HepG2 (cell line): ENCODE measurements around the gene TCF25. TPM values are rescaled to one million over a fixed set of nuclear protein-coding genes. Genes with fewer than 3 reads are reported as not detected.

Experiments used
- AFF4 ChIP-seq: sonication (generic); formaldehyde crosslinking; IDR thresholded peaks from 2 replicates; pipeline ENCODE4 v1.4.0; 2020; ENCODE audit warnings: missing genetic modification reagents
- ATF6 ChIP-seq: sonication (generic); formaldehyde crosslinking; conservative IDR thresholded peaks from 2 replicates; pipeline ENCODE4 v1.4.0; 2020; ENCODE audit warnings: missing genetic modification reagents
- FOXP1 ChIP-seq, 2 experiments: fragments of 450-650 bp in 1 of 2; IDR thresholded peaks; 2 replicates each; pipeline ENCODE4 v1.6.1; 2017 to 2018; ENCODE audit warnings: antibody characterized with exemption in 1 of 2
- FUBP1 ChIP-seq: sonication (generic); formaldehyde crosslinking; IDR thresholded peaks from 2 replicates; pipeline ENCODE4 v1.5.1; 2020; ENCODE audit warnings: missing genetic modification reagents, mild to moderate bottlenecking, borderline replicate concordance
- HES4 ChIP-seq: sonication (generic); formaldehyde crosslinking; IDR thresholded peaks from 2 replicates; pipeline ENCODE4 v1.9.0; 2021; ENCODE audit warnings: mild to moderate bottlenecking, missing genetic modification reagents, borderline replicate concordance
- JDP2 ChIP-seq: sonication (generic); formaldehyde crosslinking; IDR thresholded peaks from 2 replicates; pipeline ENCODE4 v1.8.1; 2022; ENCODE audit warnings: missing genetic modification reagents, borderline replicate concordance
- KLF11 ChIP-seq: IDR thresholded peaks from 2 replicates; pipeline ENCODE4 v1.6.1; 2016; ENCODE audit warnings: missing compliant biosample characterization
- MAZ ChIP-seq, 2 experiments: sonication (generic) in 1 of 2; formaldehyde crosslinking in 1 of 2; IDR thresholded peaks; 2 replicates each; pipeline versions ENCODE4 v1.5.0 to v1.6.1; 2012 to 2020; ENCODE audit warnings: low read depth in 2 of 2, mild to moderate bottlenecking in 2 of 2, borderline replicate concordance in 1 of 2, improper control_type of control experiment in 1 of 2, low read length in 1 of 2, missing genetic modification reagents in 1 of 2, moderate library complexity in 1 of 2
- MYPOP ChIP-seq: sonication (generic); formaldehyde crosslinking; IDR thresholded peaks from 2 replicates; pipeline ENCODE4 v1.8.1; 2023; ENCODE audit warnings: mild to moderate bottlenecking, moderate library complexity, missing genetic modification reagents
- NR1H2 ChIP-seq: sonication (generic); formaldehyde crosslinking; IDR thresholded peaks from 2 replicates; pipeline ENCODE4 v1.8.1; 2022; ENCODE audit warnings: low read depth, missing genetic modification reagents, borderline replicate concordance
- PLRG1 ChIP-seq: fragments of 450-650 bp; conservative IDR thresholded peaks from 2 replicates; pipeline ENCODE4 v1.6.1; 2016
- PTBP1 ChIP-seq: fragments of 200-400 bp; formaldehyde crosslinking; IDR thresholded peaks from 2 replicates; pipeline ENCODE4 v1.6.1; 2018; ENCODE audit warnings: low read length, low read depth; ENCODE audit not compliant: poor library complexity, severe bottlenecking
- RXRB ChIP-seq: IDR thresholded peaks from 2 replicates; pipeline ENCODE4 v1.6.1; 2016; ENCODE audit warnings: borderline replicate concordance, missing genetic modification reagents, missing compliant biosample characterization
- ZKSCAN8 ChIP-seq: IDR thresholded peaks from 2 replicates; pipeline ENCODE4 v1.6.1; 2016; ENCODE audit warnings: borderline replicate concordance, missing genetic modification reagents, missing compliant biosample characterization
- ZMAT3 ChIP-seq: sonication (generic); formaldehyde crosslinking; conservative IDR thresholded peaks from 2 replicates; pipeline ENCODE4 v1.7.0; 2021; ENCODE audit warnings: missing genetic modification reagents
- ZMAT5 ChIP-seq: sonication (generic); formaldehyde crosslinking; IDR thresholded peaks from 2 replicates; pipeline ENCODE4 v1.5.0; 2020; ENCODE audit warnings: mild to moderate bottlenecking, low read depth, missing genetic modification reagents, borderline replicate concordance
- ZNF577 ChIP-seq: sonication (generic); formaldehyde crosslinking; IDR thresholded peaks from 2 replicates; pipeline ENCODE4 v1.4.0; 2020; ENCODE audit warnings: mild to moderate bottlenecking, low read depth, missing genetic modification reagents, borderline replicate concordance
- ZNF713 ChIP-seq: sonication (generic); formaldehyde crosslinking; IDR thresholded peaks from 2 replicates; pipeline ENCODE4 v1.4.0; 2020; ENCODE audit warnings: mild to moderate bottlenecking, missing genetic modification reagents
- polyA plus RNA-seq, 8 experiments: library from polyadenylated mRNA; depleted of rRNA in 3 of 8; stranded (reverse) in 7 of 8; unstranded in 1 of 8; fragments of >200 nt; fragmentation: Illumina TruSeq in 4 of 8; extraction: Trizol in 4 of 8; gene quantifications; 2 replicates each; pipeline versions ENCODE4 v1.2.1 to v1.2.3, GENCODE V29; 2011 to 2016; ENCODE audit warnings: low read depth in 4 of 8, missing spikeins in 1 of 8, mixed read lengths in 1 of 8; ENCODE audit not compliant: insufficient read depth in 1 of 8
- total RNA-seq, 5 experiments: library from RNA; depleted of rRNA; stranded (reverse); fragments of >200 nt; fragmentation: Illumina TruSeq; extraction: Trizol; gene quantifications; 2 replicates each; pipeline ENCODE4 v1.2.3, GENCODE V29; 2016; ENCODE audit warnings: low read depth in 1 of 5

TCF25 gene
- total and polyA plus RNA-seq, 2 of the 13 experiments (the other 11 are each of a cell fraction or from before 2014, with no cell fraction given), result 138 to 206 TPM

GRCh38 chr16:89918453-89919347 is 45.3 kb downstream of the TCF25 start, which contains the start of gene MC1R (continued):
- no peak for TF ChIP-seq PLRG1
- TF ChIP-seq ZMAT3 (CRISPR knock-in tag), result no peak; the same call in 1 of the 2 replicates
- no peak; the same call in 1 of the 2 replicates for TF ChIP-seq MYPOP (CRISPR knock-in tag)
- TF ChIP-seq ATF6 (CRISPR knock-in tag), result no peak
- no peak for TF ChIP-seq FUBP1 (CRISPR knock-in tag)
- no peak for TF ChIP-seq NR1H2 (CRISPR knock-in tag)
- peak; percentile 35; the same call in 1 of the 2 replicates for TF ChIP-seq JDP2 (CRISPR knock-in tag)
- TF ChIP-seq MAZ (IDR thresholded peaks at IDR 0.05; ENCODE audit: borderline replicate concordance, low read depth, low read length), result peak; percentile 72; the same call in 1 of the 2 replicates
- peak; percentile 91 for TF ChIP-seq MAZ (CRISPR knock-in tag; IDR thresholded peaks at IDR 0.05; ENCODE audit: low read depth)
- no peak for TF ChIP-seq ZNF713 (CRISPR knock-in tag)
- peak; percentile 63; the same call in 1 of the 2 replicates for TF ChIP-seq HES4 (CRISPR knock-in tag)
- peak; percentile 73 for TF ChIP-seq RXRB (CRISPR knock-in tag)
- TF ChIP-seq FOXP1 (IDR thresholded peaks at IDR 0.05), result no peak
- TF ChIP-seq FOXP1 (CRISPR knock-in tag; IDR thresholded peaks at IDR 0.05), result no peak; the same call in 1 of the 2 replicates
- TF ChIP-seq ZKSCAN8 (CRISPR knock-in tag), result peak; percentile 82
- no peak for TF ChIP-seq ZMAT5
- peak; percentile 65; the same call in 1 of the 2 replicates for TF ChIP-seq AFF4
- TF ChIP-seq ZNF577 (CRISPR knock-in tag), result no peak
- TF ChIP-seq KLF11, result peak; percentile 50; the same call in 1 of the 2 replicates
- no peak for TF ChIP-seq PTBP1
